Activated T-helper 1 cell treated with Interleukin-2 at 50 U/mL for 16 hours (primary cell): ENCODE data around the gene CDK14.

Experiments used
- DNase-seq: peaks from one replicate; pipeline ENCODE4 v3.0.0-alpha.2; 2020; ENCODE audit warnings: low read depth

CDK14 gene

DNA sequence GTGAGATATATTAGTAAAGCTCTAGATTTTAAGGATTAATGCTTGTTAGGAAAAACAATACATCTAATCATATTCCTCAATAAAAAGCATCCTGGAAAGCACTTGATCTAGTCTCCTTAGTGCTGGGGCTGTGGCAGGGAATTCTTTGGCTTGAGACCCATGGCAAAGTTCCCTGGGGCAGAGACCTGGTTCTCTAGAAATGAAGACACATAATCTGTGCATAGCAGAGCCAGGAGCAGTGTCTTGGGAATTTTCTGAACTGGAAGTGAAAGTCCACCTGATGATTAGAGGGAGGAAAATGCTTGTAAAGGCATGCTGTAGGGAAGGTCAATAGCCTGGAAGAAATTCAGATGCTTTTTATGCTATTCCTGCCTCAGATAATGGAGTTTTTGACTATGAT lies 247.4 kb downstream of the CDK14 start:
- no peak for DNase-seq

DNA sequence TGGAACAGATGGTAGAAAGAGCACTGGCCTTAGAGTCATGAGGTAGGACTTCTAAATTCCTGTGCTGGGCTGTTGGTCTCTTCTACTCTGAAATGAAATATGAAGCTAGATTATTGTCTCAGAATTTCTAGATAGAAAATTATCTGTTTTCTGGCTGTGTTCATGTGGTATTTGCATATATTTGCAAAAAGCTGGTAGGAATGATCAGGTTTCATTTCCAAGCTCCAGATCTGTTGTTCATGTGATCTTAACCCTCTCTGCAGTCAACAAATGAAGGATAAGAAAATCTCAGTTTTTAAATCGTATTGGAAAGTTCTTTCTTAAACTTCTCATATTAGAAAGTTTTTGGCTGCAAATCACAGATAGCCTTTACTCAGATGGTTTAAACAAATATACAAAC lies 248.3 kb downstream of the CDK14 start:
- DNase-seq, result no peak

DNA sequence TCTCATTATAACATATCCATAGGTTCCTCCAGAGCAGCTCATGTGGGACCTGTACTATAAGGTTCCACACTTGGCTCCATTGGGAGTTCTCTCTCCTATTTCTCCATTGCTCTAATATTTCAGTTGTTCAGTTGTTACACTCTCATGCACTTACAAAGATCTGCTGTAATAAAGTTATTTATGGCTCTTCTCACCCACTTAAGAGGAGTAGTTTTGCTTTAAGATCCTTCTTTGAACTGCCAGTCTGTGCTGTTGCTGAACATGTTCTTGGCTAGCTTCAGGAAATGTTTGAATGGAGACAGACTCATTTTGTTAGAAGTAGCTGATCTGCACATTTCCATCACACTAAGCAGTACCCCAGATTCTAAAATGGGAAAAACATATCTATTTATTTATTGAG lies 250.1 kb downstream of the CDK14 start:
- DNase-seq, result no peak

DNA sequence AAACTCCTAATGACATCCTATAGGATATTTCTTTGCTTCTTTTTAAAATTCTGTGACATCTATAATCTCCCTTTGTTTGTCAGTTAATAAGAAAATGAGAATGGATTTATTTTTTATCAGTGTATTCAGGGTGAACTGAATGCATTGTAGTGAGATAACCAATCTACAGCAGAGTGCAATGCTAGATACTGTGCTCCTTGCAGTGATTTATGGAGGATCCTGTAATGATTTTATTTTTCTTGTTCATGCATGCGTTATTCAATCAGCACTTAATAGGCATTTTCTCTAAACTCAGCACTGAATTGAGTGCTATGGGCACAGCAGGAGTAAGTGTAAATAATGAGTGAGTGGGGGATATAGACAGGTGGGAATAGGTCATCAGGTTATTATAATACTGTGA lies 253.9 kb downstream of the CDK14 start:
- no peak for DNase-seq

DNA sequence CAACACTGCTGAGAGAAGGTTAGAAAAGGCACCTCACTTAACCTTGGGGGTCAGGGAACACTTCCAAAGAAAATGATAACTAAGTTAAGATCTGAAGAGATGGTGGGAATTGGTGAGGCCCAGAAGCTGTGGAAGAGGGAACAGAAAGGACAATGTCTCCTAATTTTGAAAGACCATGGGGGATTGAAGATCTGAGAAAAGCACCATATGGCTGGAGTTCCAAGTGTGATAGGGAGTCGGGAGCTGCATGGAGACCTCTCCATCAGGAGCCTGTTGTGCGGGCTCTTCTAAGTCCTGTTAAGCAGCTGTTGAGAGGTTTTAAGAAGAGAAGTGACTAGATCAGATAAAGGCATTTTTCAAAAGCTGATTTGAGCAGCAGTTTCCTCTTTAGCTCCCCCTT lies 254.3 kb downstream of the CDK14 start:
- DNase-seq, result no peak

DNA sequence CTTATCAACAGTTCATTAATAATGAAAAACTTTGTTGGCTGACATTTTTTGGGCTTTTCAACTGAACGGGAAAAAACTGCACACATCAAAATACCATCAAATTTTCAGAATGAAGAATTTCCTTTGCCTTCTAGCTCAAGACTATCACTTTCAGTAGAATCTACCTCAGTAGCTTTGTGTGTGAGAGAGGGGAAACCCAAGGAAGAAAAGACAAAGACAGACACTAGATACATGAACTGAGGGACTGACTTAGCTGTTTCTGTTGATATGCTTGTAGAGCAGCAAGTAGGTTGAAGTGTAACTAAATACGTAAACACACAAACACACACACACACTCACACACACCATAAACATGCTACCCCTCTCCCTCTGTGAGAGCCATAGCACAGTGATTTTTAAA lies 257.1 kb downstream of the CDK14 start:
- no peak for DNase-seq

DNA sequence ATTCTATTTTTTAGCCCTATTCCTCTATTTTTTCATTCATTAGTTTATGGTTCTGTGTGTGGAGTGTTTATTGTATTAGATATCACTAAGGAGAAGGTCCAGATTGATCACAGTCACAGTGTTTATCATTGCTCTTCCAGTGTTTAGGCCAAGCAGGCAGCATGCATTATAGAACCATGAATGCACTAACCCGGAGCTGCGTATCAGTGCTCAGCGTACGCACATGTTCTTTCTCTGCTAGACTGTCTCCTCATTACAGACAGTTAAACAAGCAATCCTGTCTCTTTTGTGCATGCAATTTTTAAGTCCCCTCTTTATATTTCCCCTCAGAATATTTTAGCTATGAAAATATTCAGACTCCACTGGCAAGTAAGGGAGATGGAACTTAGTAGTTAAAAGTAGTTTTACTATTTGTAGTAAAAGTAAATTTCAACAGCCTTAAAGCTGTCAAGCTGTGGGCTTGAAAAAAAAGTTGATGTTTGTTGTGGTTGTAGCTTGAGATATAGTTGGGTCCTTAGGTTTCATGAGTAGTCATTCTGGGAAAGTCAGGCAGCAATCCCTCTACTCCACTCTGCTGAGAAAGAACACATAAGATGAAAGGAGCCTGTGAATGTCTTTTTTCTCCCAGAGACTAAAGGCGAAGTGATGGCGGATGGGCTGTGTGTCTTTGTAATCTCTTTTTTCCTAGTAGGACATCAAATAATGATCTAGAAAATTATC lies 260.4 kb downstream of the CDK14 start:
- no peak for DNase-seq

DNA sequence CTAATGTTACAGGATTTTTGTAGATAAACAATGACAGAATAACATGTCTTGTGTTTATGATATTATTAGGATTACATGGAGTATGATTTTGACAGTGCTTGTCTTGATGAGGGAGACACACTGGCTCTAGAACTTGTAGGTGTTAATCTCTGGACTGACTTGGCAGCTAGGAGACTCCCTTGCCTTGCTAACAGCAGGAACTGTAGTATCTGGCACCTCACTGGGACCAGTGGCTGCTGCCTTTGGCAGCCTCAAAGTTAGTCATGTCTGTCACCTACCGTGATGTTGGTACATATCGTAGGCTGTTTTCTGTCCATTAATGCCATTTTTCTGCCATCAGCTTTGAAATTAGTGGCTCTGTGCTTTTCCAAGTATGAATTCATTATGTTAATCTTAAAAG lies 261.5 kb downstream of the CDK14 start:
- DNase-seq, result no peak

DNA sequence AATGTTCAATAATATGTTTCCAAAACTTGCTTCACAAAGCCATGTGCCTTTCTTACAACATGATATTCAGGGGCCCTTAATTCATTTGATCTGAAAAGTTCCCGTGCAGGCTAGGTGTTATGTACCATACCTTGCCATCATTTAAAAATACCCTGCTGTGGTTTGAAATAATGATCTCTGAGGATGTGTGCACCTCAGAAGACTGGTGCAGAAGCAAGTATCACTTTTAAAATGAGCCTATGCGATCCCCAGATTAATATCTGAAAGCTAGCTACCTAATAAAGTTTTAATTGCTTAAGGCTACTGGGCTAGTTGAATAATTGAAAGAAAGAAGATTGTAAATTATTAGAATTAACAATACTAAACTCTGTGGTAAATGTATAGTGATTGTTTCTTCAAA lies 262.4 kb downstream of the CDK14 start:
- DNase-seq, result no peak

DNA sequence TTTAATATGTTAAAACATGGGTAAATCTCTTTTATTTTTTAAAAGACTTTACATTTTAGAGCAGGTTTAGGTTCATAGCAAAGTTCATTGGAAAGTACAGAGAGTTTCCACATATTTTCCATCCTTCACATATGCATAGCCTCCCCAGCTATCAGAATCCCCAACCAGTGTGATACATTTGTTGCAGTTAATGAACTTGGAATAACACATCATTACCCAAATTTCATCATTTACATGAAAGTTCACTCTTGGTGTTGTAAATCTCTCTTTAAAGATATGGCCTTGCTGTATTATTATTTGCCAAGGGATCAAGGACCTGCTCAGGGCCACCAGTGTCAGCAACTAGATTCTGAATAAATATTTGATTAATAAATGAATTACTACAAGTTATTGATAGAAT lies 263.4 kb downstream of the CDK14 start:
- no peak for DNase-seq

DNA sequence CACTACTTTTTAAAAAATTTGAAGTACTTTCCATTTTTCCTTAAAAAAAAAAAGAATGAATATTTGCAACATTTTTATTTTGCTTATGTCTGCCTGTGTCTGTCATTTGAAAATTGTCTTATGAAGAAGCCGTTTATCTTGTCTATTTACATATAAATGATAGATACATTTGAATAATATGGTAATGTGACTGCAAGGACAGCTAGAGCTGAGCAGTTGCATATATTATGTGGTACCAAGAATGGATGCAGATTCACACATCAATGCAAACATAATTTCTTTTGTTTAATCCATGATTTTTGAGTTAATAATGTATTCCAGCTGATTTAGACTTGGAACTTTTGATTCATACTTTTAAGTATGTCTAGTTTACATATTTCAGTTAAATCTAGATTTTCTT lies 268.0 kb downstream of the CDK14 start:
- no peak for DNase-seq

DNA sequence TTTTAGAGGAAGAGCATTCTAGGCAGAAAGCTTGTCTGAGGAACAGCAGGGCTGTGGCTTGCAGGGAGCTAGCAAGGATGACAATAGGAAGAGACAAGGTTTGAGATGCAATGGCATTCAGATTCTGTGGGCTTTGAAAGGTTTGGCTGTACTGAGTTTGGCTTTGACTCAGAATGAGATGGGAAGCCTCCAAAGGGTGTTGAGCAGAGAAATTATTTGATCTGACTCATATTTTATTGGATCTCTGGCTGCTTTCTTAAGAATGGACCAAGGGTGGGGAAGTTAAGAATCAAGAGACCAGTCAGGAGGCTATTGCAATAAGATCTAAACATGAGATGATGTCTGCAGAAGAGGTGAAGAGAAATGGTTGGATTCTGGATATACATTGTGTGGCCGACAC lies 273.2 kb downstream of the CDK14 start:
- DNase-seq, result no peak

DNA sequence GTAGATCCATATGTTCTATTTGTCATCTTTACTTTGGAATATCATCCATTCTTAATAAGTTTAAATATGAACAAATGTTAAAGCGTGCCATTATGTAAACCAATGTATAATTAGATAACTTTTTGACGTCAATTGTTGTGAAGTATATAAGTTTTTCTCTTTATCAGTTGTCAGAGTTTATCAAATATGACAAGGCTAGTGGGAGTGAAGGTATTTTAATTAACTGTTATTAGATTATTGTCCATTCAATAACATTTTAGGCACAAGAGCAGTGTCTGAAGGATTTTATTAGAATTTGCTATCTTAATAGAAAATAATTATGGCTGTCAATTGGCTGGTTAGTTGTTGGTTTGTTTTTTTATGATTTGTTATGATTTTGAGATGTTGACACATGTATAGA lies 280.6 kb downstream of the CDK14 start:
- DNase-seq, result no peak

DNA sequence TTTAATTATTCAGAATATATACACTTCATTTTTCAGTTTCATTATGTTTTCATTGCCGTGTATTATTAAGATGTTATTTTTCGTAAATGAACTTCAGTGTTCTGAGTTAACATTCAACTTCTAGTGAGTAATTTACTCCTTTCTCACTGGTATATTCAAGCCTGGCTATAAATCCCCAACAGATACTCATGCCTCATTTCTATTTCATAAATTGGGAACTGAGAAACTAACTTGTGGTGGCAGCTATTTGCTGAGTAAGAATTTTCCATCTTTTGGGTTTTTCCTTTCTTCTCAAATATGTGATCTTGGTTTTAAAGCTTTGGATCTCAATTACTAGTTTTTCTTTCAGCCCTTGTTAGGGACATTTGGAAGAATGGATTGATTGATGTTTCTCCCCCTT lies 281.1 kb downstream of the CDK14 start:
- no peak for DNase-seq

DNA sequence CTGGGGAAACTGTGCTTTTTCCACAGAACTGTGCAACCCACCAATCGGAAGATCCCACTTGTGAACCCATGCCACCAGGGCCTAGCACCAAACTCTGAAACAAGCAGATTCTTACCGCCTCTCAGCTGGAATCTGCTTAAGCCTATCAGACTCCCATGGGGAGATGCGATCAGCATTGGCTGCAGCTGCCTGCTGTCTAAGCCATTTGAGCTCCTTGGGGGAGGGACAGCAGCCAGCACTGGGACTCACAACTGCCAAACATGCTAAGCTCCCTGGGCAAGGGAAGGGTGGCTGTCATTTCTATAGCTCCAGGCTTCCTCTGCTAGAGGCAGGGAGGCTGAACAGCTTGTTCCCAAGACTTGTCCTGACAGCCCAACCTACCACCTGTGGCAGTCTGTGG lies 283.8 kb downstream of the CDK14 start:
- no peak for DNase-seq

DNA sequence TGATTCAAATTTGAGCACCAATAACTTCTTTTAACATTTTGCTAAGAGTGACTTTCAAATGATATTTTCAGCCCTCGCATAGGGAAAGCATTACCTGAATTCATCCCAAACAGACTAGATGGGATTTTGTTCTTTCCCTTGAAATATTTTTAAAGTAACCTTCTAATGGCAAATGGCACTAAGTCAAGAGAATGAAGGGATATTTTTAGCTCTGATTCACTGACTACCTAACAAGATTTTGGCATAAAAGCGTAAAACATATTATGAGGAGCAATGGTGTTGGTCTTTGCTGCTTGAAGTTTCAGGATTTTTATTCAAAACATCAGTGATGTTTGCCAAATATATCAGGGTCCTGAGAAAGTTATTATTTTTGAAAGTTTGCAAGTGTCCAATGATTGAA lies 290.3 kb downstream of the CDK14 start:
- DNase-seq, result no peak

DNA sequence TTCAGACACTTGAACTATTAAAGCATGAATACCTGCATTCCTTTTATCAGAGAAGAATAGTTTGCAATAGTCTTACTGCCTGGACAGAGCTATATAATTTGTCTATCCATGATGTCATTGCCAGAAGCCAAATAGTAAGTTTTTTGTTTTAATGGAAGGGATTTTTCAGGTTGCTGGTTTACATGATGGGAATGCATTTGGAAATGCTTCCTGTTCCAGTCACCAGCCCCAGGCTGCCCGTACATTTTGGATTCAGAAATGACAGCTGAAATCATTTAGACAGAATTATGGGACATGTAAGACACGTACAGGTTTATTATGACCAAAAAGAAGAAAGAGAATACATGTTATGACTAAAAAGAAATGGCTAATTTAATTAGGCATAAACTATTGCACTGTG lies 293.1 kb downstream of the CDK14 start:
- no peak for DNase-seq

DNA sequence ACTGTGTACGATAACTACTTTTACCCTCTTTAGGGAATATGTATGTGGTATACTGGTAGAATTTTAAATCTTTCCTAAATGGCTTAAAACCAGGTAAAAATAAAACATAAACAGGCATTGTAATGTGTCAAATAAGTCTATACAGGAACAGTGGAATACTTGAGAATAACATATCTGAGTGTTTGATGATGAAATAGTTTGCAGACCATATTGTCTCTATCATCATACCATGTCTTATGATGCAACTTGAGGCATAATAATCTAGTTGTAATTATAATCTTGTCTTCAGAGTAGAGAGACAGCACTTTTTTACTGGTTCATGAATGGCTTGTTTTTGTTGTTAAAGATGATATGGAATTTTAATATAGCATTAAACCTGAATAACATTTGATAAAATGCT lies 293.5 kb downstream of the CDK14 start:
- no peak for DNase-seq

DNA sequence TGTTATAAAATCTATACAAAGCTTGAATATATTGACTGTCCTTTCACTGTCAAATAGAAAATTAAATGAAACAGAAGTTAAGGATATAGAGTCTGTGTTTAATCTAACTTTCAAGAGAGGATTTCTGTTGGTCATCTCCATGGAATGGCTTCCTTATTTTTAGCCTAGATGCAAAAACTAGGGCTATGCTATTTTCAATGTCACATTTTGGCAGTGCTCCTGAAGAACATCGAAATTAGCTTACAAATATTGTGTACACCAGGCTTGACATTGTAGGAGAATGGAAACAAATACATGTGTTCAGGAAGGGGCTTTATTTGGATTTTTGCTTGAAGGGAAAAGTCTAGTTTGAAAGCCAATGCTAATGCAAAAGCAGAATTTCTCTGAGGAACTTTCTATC lies 295.4 kb downstream of the CDK14 start:
- no peak for DNase-seq

DNA sequence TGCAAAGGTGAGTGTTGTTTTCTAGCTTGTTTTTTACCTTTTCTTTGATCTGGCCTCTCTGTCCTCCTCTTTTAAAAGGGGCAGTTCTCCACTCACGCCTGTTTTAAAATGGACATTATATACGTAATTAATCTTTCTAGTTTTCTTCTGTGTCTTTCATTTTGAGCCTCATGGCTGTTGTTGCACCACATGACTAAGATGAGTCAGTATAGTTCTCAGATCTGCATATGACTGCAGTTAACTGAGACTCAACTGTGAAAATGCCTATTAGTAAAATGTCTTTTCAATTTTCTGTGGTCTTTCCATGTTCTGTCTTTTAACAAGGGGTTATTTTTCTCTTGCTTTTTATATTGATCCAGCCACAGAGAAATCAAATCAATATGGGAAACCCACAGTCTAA lies 296.1 kb downstream of the CDK14 start:
- DNase-seq, result no peak

DNA sequence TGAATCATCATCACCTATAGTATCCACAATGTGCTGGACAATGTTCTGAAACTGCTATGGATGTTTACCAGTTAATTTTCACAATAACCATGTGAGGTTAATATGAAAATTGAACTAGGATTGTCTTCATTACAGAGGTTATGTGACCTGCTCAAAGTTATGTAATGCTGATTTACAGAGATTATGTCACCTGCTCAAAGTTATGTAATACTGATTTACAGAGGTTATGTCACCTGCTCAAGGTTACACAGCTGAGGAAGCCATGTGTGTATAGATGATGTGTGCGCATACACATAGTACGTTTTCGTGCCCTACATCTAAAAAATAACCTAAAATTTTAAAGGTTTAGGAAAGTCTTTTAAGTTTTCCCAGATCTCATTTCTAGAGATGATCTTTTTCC lies 298.0 kb downstream of the CDK14 start:
- DNase-seq, result no peak

DNA sequence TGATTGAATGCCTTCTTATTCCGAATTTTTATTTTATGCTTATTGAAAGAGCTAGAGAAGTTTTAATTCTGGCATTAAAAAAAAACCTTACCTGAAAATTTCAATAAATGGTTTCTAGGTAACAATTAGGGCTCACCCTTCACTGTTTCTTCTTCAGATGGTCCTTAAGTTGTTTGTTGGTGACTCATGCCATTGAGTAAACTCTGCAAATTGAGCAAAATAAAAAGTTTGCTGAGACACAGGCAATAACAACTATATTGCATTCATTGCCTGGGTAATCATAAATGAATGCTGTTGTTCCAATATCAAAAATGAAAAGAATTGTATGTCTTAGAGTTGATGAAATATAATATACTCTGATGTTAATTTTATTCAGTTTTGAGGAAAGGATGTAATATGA lies 300.3 kb downstream of the CDK14 start:
- no peak for DNase-seq

DNA sequence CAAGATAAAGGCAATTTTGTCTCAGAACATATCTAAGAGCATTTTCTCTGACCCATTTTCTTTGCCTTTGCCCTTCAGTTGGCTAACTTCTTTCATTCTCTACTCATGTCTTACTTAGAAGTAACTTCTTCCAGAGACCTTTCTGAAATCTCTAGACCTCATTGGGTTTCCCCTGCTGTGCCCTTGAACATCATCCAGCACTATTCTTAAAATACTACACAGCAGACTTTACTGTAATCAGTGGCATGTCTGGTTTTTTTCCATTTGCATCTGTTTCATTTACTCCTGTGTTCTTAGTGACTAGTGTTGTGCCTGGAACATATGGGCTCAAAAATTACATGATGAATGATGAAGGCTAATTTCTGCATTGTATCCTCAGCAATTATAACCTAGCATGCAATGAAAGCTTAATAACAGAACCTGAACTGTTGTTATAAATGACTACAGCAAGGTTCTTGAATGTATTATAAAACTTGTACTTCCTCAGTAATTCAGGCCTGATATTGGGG lies 301.9 kb downstream of the CDK14 start:
- no peak for DNase-seq

DNA sequence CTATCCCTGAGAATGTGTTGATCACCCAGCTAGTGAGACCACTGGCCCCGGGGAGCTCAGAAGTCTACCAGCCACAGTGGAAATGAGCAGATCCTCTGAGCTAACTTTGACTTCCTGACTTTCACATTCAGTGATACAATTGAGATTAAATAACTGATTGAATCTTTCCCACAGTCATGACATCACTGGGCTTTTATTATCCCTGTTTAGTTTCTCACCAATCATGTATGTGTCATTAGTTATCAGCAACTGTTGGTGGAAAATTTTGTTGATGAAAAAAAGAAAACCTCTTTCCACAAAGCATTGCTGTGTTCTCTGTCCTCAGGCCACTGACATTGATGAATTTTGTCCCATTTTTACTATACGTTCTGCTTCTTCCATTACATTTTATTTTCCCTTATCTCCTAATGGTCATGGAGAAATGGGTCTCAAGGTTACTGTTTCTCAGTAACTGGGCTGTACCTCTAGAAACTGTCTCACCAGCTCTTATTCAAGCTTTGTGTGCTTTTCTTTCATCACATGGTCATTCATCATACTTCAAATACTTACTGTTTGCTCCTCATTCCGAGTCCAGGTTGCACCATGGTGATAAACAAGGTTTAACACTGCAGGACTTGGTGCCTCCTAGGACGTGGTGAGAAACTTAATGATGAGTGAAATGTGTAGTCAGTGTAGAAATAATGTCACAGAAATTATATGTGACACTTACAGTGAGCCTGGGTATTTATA lies 304.7 kb downstream of the CDK14 start:
- no peak for DNase-seq
